KMS-11 (cell line): ENCODE data around the gene MARK2.
A peak's percentile ranks its signal among the peaks of the same experiment; 100 is the strongest.

Source experiments
- H2AFZ ChIP-seq: fragments of 200-600 bp; sonication (generic); 2 replicates; pipeline ENCODE4 v1.6.1; 2016; ENCODE audit warnings: antibody characterized with exemption, mixed run types, low read depth
- H3K27ac ChIP-seq: fragments of 200-600 bp; sonication (generic); 2 replicates; pipeline ENCODE4 v1.6.1; 2016; ENCODE audit warnings: mild to moderate bottlenecking, mixed run types
- H3K27me3 ChIP-seq: fragments of 200-600 bp; sonication (generic); 2 replicates; pipeline ENCODE4 v1.6.1; 2017; ENCODE audit warnings: mild to moderate bottlenecking, low read depth, mixed run types, moderate library complexity; ENCODE audit not compliant: insufficient read depth
- H3K36me3 ChIP-seq: fragments of 200-600 bp; sonication (generic); 2 replicates; pipeline ENCODE4 v1.6.1; 2017; ENCODE audit warnings: mild to moderate bottlenecking, mixed run types; ENCODE audit not compliant: insufficient read depth
- H3K4me1 ChIP-seq: fragments of 200-600 bp; sonication (generic); 2 replicates; pipeline ENCODE4 v1.6.1; 2016; ENCODE audit warnings: mild to moderate bottlenecking, low read depth, mixed run types; ENCODE audit not compliant: poor library complexity, severe bottlenecking
- H3K4me2 ChIP-seq: fragments of 200-600 bp; sonication (generic); 2 replicates; pipeline ENCODE4 v1.7.0; 2016; ENCODE audit warnings: mild to moderate bottlenecking, mixed run types
- H3K4me3 ChIP-seq: fragments of 200-600 bp; sonication (generic); IDR thresholded peaks from 2 replicates; pipeline ENCODE4 v1.6.1; 2017; ENCODE audit warnings: low read depth, low read length, mixed read lengths; ENCODE audit not compliant: insufficient read depth
- H3K79me2 ChIP-seq: fragments of 200-600 bp; sonication (generic); 2 replicates; pipeline ENCODE4 v1.6.1; 2016; ENCODE audit warnings: low read depth, mixed run types; ENCODE audit not compliant: insufficient read depth
- H3K9ac ChIP-seq: fragments of 200-600 bp; sonication (generic); 2 replicates; pipeline ENCODE4 v1.6.1; 2016; ENCODE audit warnings: mild to moderate bottlenecking, mixed run types
- H4K20me1 ChIP-seq: fragments of 200-600 bp; sonication (generic); 2 replicates; pipeline ENCODE4 v1.6.1; 2016; ENCODE audit warnings: mild to moderate bottlenecking, mixed run types; ENCODE audit not compliant: insufficient read depth
- CTCF ChIP-seq: fragments of 200-600 bp; sonication (generic); conservative IDR thresholded peaks from 2 replicates; pipeline ENCODE4 v1.6.1; 2017; ENCODE audit warnings: low read depth, mild to moderate bottlenecking, antibody characterized with exemption, low read length, moderate library complexity, mixed read lengths

MARK2 gene

GRCh38 chr11:63916837-63917691 lies 78.2 kb downstream of the MARK2 start, which contains the start of gene RCOR2:
Gene RCOR2, minus strand, starts transcription at chr11:63917164. Its CDS starts 708 bp downstream, at chr11:63916456.
- Histone ChIP-seq H3K4me3 (no peak within 1 kb of the TSS), H3K36me3 (no peaks in the 10 kb centered on the region), H3K27me3 (peaks cover 20% of the 10 kb centered on the region; the same call in 1 of the 2 replicates), H2AFZ (peak within 1 kb of the TSS; percentile 81), H4K20me1 (no peaks in the 10 kb centered on the region), H3K4me1 (peaks cover 14% of the 10 kb centered on the region), H3K9ac (no peak within 1 kb of the TSS), H3K27ac (no peak within 1 kb of the TSS), H3K4me2 (peak within 1 kb of the TSS; percentile 96), H3K79me2 (no peaks in the 10 kb centered on the region)
- no peak for TF ChIP-seq CTCF

DNA sequence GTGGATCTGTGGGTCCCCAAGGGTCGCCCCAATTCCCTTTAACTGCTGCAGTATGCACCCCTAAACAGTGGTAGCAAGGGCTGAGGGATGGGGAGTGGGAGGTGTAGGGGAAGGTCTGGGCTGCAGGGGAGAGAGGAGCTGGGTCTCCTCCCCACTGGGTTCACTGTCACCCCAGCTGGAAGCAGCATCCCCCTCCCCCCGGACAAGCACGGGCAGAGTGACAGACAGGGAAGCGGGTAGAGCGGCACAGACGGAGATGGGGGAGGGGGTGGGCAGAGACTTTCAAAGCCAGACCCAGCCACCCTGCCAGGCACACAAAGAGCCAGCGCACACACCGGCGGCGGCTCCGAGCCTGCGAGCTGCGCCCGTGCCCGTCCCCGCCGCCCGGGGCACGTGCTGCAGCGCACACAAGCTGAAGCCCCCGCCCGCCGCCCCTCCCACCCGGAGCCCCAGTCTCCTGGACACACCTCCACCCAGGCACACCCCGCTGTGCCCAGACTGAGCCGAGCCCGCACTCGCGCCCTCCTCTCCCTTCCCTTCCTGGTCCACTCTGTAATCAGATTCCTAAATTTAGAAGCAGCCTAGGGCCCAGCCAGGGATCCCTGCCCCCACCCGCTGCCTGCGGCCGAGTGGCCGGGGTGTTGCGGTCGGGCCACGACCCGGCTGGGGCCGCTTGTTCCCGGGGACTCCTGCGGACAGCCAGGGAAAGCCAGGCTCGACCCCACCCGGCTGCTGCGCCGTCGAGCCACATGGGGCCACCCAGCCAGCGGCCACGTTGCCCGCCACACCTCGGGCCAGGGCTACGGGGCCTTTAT lies 79.0 kb downstream of the MARK2 start:
- Histone ChIP-seq H3K4me2 (peak overlapping the region; percentile 96), H3K27me3 (peaks cover 23% of the 10 kb centered on the region; the same call in 1 of the 2 replicates), H3K4me3 (no peak overlapping the region), H3K9ac (no peak overlapping the region), H4K20me1 (no peaks in the 10 kb centered on the region), H2AFZ (peak overlapping the region; percentile 81), H3K79me2 (no peaks in the 10 kb centered on the region), H3K4me1 (peaks cover 14% of the 10 kb centered on the region), H3K36me3 (no peaks in the 10 kb centered on the region), H3K27ac (no peak overlapping the region)
- TF ChIP-seq CTCF = no peak

DNA sequence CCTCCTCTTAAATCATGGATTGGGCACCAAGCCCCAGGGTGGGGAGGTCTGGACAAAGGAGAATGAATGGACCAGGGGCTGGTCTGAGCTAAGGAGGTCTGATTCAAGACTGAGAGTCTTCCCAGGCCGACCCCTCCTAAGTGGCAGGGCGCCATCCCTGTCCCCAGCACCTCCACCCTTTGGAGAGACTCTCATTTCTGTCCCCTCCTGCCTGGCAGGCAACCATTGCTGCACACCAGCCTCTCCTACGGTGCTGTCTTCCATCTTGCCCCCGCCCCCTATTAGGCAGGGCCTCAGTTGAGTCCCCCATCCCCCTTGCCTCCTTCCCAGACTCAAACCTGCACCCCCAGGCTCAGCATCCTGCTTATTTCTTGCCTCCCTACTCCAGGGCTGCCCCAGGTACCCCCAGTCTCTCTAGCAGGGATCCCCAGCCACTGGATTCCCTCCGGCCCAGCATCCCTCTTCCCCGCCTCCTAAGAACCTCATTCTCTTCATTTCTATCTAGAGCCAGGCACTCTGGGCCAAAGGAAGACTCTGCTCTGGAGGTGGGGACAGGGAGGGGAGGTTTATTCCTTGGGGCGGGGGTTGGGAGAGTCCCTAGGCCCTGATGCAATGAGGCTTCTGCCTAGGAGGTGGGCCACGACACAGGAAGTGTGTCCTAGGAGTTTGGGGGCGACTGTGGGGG lies 79.7 kb downstream of the MARK2 start:
- Histone ChIP-seq H3K27ac (no peak overlapping the region), H2AFZ (no peak overlapping the region; the same call in 1 of the 2 replicates), H3K4me2 (peak overlapping the region; percentile 96; the same call in 1 of the 2 replicates), H3K4me3 (no peak overlapping the region), H3K27me3 (peaks cover 27% of the 10 kb centered on the region; the same call in 1 of the 2 replicates), H3K79me2 (no peaks in the 10 kb centered on the region), H3K9ac (no peak overlapping the region), H3K36me3 (no peaks in the 10 kb centered on the region), H4K20me1 (no peaks in the 10 kb centered on the region), H3K4me1 (peaks cover 14% of the 10 kb centered on the region)
- no peak for TF ChIP-seq CTCF
